Measurements from ENCODE around the gene TMEM245. TPM values are rescaled to one million over a fixed set of nuclear protein-coding genes. Genes with fewer than 3 reads are reported as not detected.

The TMEM245 gene
- total RNA-seq (ENCODE audit: unreplicated experiment), result 26.5 TPM
- long read RNA-seq, partial matches to known transcripts, result 0 of 4 reads
- long read RNA-seq, other reads (novel, unspliced or antisense), result 4 of 4 reads

GRCh38 chr9:109119439-109120203 lies at the start of gene TMEM245:
Gene TMEM245, minus strand, starts transcription at chr9:109119947. Its CDS starts 34 bp downstream, at chr9:109119913.
- Mint-ChIP-seq H3K36me3 (ENCODE audit: unreplicated experiment) (no peaks in the 10 kb centered on the region), H3K4me3 (ENCODE audit: unreplicated experiment) (peak within 1 kb of the TSS; percentile 95), H3K9me3 (ENCODE audit: unreplicated experiment) (peaks cover 7% of the 10 kb centered on the region), H3K27ac (ENCODE audit: unreplicated experiment) (peak within 1 kb of the TSS; percentile 72), H3K27me3 (ENCODE audit: unreplicated experiment) (peaks cover 4% of the 10 kb centered on the region), H3K4me1 (ENCODE audit: low read depth, unreplicated experiment) (peaks cover 8% of the 10 kb centered on the region)
- TF ChIP-seq, protein P1, sequence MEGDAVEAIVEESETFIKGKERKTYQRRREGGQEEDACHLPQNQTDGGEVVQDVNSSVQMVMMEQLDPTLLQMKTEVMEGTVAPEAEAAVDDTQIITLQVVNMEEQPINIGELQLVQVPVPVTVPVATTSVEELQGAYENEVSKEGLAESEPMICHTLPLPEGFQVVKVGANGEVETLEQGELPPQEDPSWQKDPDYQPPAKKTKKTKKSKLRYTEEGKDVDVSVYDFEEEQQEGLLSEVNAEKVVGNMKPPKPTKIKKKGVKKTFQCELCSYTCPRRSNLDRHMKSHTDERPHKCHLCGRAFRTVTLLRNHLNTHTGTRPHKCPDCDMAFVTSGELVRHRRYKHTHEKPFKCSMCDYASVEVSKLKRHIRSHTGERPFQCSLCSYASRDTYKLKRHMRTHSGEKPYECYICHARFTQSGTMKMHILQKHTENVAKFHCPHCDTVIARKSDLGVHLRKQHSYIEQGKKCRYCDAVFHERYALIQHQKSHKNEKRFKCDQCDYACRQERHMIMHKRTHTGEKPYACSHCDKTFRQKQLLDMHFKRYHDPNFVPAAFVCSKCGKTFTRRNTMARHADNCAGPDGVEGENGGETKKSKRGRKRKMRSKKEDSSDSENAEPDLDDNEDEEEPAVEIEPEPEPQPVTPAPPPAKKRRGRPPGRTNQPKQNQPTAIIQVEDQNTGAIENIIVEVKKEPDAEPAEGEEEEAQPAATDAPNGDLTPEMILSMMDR (IDR thresholded peaks at IDR 0.05; ENCODE audit: partially characterized antibody, unreplicated experiment), result no peak
- DNase-seq, result peak; percentile 96

DNA sequence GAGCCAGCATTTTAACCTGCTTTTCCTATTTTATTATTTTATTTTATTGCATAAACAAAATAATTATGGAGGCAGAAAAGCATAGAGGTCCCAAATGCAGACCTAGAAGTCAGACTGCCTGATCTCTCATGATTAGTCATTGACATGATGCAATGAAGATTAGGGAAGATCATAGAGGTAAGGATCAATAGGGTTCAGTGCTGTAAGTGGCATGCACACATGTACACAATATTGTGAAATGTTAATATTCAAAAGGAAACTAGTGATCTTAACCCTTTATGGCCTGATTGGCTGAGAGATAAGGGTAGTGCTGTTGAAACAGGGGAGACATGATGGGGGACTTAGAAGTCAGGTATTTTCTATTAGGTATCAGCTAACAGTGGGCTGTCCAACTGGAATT lies 48.4 kb upstream of the TMEM245 start:
- H3K4me3 Mint-ChIP-seq (ENCODE audit: unreplicated experiment), result no peak overlapping the region
- TF ChIP-seq, protein P1 (IDR thresholded peaks at IDR 0.05; ENCODE audit: partially characterized antibody, unreplicated experiment), result no peak
- H3K27ac Mint-ChIP-seq (ENCODE audit: unreplicated experiment), result no peak overlapping the region
- peaks cover 3% of the 10 kb centered on the region for H3K9me3 Mint-ChIP-seq (ENCODE audit: unreplicated experiment)
- peaks cover 7% of the 10 kb centered on the region for H3K27me3 Mint-ChIP-seq (ENCODE audit: unreplicated experiment)
- peaks cover 15% of the 10 kb centered on the region for H3K36me3 Mint-ChIP-seq (ENCODE audit: unreplicated experiment)
- DNase-seq, result no peak
- H3K4me1 Mint-ChIP-seq (ENCODE audit: low read depth, unreplicated experiment), result no peaks in the 10 kb centered on the region

DNA sequence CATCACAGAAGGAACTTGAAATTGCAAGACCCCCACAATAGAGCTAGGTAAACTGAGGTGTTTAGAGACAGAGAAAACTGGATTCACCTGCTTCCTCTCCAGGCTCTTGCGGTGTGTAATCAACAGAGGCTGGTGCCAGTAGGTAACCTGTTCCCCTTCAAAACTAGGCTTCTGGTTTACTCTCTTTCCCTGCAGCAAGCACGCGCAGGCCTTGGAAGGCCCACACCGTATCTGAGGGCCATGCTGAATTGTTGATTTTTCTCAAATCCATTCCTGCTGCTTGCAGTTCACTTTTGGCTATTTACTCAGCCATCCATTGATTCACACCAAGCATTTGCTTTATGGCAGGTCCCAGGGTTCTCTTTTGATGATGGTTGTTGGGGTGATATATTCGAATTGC lies 48.0 kb upstream of the TMEM245 start:
- peak overlapping the region; percentile 84 for H3K4me3 Mint-ChIP-seq (ENCODE audit: unreplicated experiment)
- no peaks in the 10 kb centered on the region for H3K4me1 Mint-ChIP-seq (ENCODE audit: low read depth, unreplicated experiment)
- peaks cover 3% of the 10 kb centered on the region for H3K9me3 Mint-ChIP-seq (ENCODE audit: unreplicated experiment)
- H3K27me3 Mint-ChIP-seq (ENCODE audit: unreplicated experiment), result peaks cover 7% of the 10 kb centered on the region
- TF ChIP-seq, protein P1 (IDR thresholded peaks at IDR 0.05; ENCODE audit: partially characterized antibody, unreplicated experiment), result no peak
- no peak for DNase-seq
- H3K36me3 Mint-ChIP-seq (ENCODE audit: unreplicated experiment), result peaks cover 15% of the 10 kb centered on the region
- no peak overlapping the region for H3K27ac Mint-ChIP-seq (ENCODE audit: unreplicated experiment)

GRCh38 chr9:109166771-109167601 lies 47.2 kb upstream of the TMEM245 start, which contains the start of gene FRRS1L:
Gene FRRS1L, minus strand, starts transcription at chr9:109167249. Its CDS starts 111 bp downstream, at chr9:109167138.
- TF ChIP-seq, protein P1 (IDR thresholded peaks at IDR 0.05; ENCODE audit: partially characterized antibody, unreplicated experiment), result no peak
- H3K27ac Mint-ChIP-seq (ENCODE audit: unreplicated experiment), result no peak within 1 kb of the TSS
- peaks cover 15% of the 10 kb centered on the region for H3K36me3 Mint-ChIP-seq (ENCODE audit: unreplicated experiment)
- H3K27me3 Mint-ChIP-seq (ENCODE audit: unreplicated experiment), result peaks cover 7% of the 10 kb centered on the region
- peak; percentile 70 for DNase-seq
- peak within 1 kb of the TSS; percentile 84 for H3K4me3 Mint-ChIP-seq (ENCODE audit: unreplicated experiment)
- H3K9me3 Mint-ChIP-seq (ENCODE audit: unreplicated experiment), result peaks cover 3% of the 10 kb centered on the region
- no peaks in the 10 kb centered on the region for H3K4me1 Mint-ChIP-seq (ENCODE audit: low read depth, unreplicated experiment)

Data from glutamatergic neuron (in vitro differentiated cells).